Stimulated activated naive CD8-positive, alpha-beta T cell treated with anti-CD3 and anti-CD28 coated beads, Interleukin-15, amount 100 ng/mL, for 72 hours (primary cell): Measurements from ENCODE around the gene CCDC144A.
"Not testable (repeated sequence)": the region's sequence is repeated elsewhere in the genome, so short reads cannot be mapped to it uniquely, and the experiment has no call there.

Experiments
- ATAC-seq: fragments of 150-1000 bp; cut with Tn5 transposase; 2 replicates; pipeline ENCODE4 v1.10.0; 2021; ENCODE audit warnings: mild to moderate bottlenecking, moderate library complexity
- DNase-seq, 2 donors: peaks; one replicate each; pipeline ENCODE4 v3.0.0; 2021 to 2022
- H3K27ac Mint-ChIP-seq, 2 donors: one replicate each; pipeline ENCODE4 v1.8.0; 2022; ENCODE audit warnings: mild to moderate bottlenecking in 2 of 2, mixed read lengths in 2 of 2, moderate library complexity in 2 of 2
- H3K27me3 Mint-ChIP-seq: one replicate; pipeline ENCODE4 v1.8.0; 2022; ENCODE audit warnings: mixed read lengths
- H3K4me1 Mint-ChIP-seq: one replicate; pipeline ENCODE4 v1.8.0; 2022; ENCODE audit warnings: mild to moderate bottlenecking, mixed read lengths
- H3K4me3 Mint-ChIP-seq, 2 donors: one replicate each; pipeline ENCODE4 v1.8.0; 2022; ENCODE audit warnings: mild to moderate bottlenecking in 2 of 2, mixed read lengths in 2 of 2, moderate library complexity in 1 of 2
- H3K9me3 Mint-ChIP-seq, 2 donors: one replicate each; pipeline ENCODE4 v1.8.0; 2022; ENCODE audit warnings: mixed read lengths in 2 of 2

Gene CCDC144A

DNA sequence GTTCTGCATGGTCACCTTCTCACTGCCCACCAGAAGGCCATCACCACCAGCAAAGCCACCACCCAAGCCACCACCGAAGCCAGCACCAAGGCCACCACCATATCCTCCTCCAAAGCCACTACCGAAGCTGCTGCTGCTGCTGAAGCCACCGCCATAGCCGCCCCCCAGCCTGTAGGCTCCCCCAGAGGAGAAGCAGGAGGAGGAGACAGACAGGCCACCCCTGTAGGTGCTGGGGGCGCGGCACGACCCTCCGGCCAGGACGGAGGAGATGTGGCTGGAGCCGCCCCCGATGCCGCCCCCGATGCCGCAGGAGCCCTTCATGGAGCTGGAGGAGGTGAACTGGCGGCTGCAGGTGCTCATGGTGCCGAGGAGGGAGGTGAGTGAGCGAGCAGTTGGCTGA lies 132.1 kb downstream of the CCDC144A start:
- H3K4me1 Mint-ChIP-seq, H3K4me3 Mint-ChIP-seq, ATAC-seq, DNase-seq, H3K27ac Mint-ChIP-seq: not testable (repeated sequence)
- peaks cover 28% of the 10 kb centered on the region for H3K27me3 Mint-ChIP-seq
- peaks cover 9 to 12% of the 10 kb centered on the region in 2 donors for H3K9me3 Mint-ChIP-seq

GRCh38 chr17:16823768-16824406 lies 133.8 kb downstream of the CCDC144A start:
- H3K4me3 Mint-ChIP-seq, ATAC-seq, DNase-seq, H3K4me1 Mint-ChIP-seq, H3K27ac Mint-ChIP-seq: not testable (repeated sequence)
- H3K9me3 Mint-ChIP-seq, result peaks cover 12 to 14% of the 10 kb centered on the region in 2 donors
- H3K27me3 Mint-ChIP-seq, result peaks cover 11% of the 10 kb centered on the region
